Neural cell (in vitro differentiated cells): ENCODE measurements around the gene DENND2A. TPM values are rescaled to one million over a fixed set of nuclear protein-coding genes. Genes with fewer than 3 reads are reported as not detected.

Experiments
- H2AFZ ChIP-seq: fragments of 200-600, 300-800 bp; sonication (generic), shearing (Covaris generic); 2 replicates; pipeline ENCODE4 v1.6.0; 2014; ENCODE audit warnings: low read depth, mild to moderate bottlenecking, antibody characterized with exemption, low read length, moderate library complexity
- H3F3A ChIP-seq: fragments of 200-600 bp; shearing (Covaris generic); 2 replicates; pipeline ENCODE4 v1.6.1; 2016; ENCODE audit warnings: mild to moderate bottlenecking, moderate library complexity, mixed read lengths, antibody characterized with exemption, low read length; ENCODE audit not compliant: insufficient read depth, poor library complexity, severe bottlenecking
- H3K27ac ChIP-seq: fragments of 200-600, 300-800 bp; sonication (generic), shearing (Covaris generic); 2 replicates; pipeline ENCODE4 v1.5.1; 2014; ENCODE audit warnings: mild to moderate bottlenecking, low read length, moderate library complexity
- H3K27me3 ChIP-seq: fragments of 300-800, 200-600 bp; sonication (generic), shearing (Covaris generic); 2 replicates; pipeline ENCODE4 v1.6.0; 2014; ENCODE audit warnings: mild to moderate bottlenecking, low read depth, low read length, moderate library complexity; ENCODE audit not compliant: insufficient read depth
- H3K36me3 ChIP-seq: fragments of 300-800, 200-600 bp; sonication (generic), shearing (Covaris generic); 2 replicates; pipeline ENCODE4 v1.5.1; 2014; ENCODE audit warnings: mild to moderate bottlenecking, antibody characterized with exemption, low read length, moderate library complexity; ENCODE audit not compliant: insufficient read depth
- H3K4me2 ChIP-seq: fragments of 300-800, 200-600 bp; sonication (generic), shearing (Covaris generic); 2 replicates; pipeline ENCODE4 v1.6.0; 2014; ENCODE audit warnings: mild to moderate bottlenecking, low read length
- H3K4me3 ChIP-seq: fragments of 300-800, 200-600 bp; sonication (generic), shearing (Covaris generic); 2 replicates; pipeline ENCODE4 v1.5.1; 2014; ENCODE audit warnings: mild to moderate bottlenecking, low read length, moderate library complexity
- H3K79me2 ChIP-seq: fragments of 200-600 bp; shearing (Covaris generic); replicated peaks from 2 replicates; pipeline ENCODE4 v1.6.0; 2014; ENCODE audit warnings: mild to moderate bottlenecking, low read length, moderate library complexity; ENCODE audit not compliant: insufficient read depth
- H3K9ac ChIP-seq: fragments of 300-800, 200-600 bp; sonication (generic), shearing (Covaris generic); 2 replicates; pipeline ENCODE4 v1.6.1; 2016; ENCODE audit warnings: mild to moderate bottlenecking, low read length, mixed read lengths
- H3K9me2 ChIP-seq: fragments of 200-600 bp; shearing (Covaris generic); 2 replicates; pipeline ENCODE4 v1.6.1; 2016; ENCODE audit warnings: mild to moderate bottlenecking, low read length, mixed read lengths; ENCODE audit not compliant: insufficient read depth
- H3K9me3 ChIP-seq: fragments of 200-600, 300-800 bp; sonication (generic), shearing (Covaris generic); 2 replicates; pipeline ENCODE4 v1.6.1; 2016; ENCODE audit warnings: mild to moderate bottlenecking, mixed run types, low read length, moderate library complexity, mixed read lengths
- H4K20me1 ChIP-seq: fragments of 200-600 bp; shearing (Covaris generic); 2 replicates; pipeline ENCODE4 v1.6.1; 2016; ENCODE audit warnings: mild to moderate bottlenecking, mixed run types; ENCODE audit not compliant: insufficient read depth
- EP300 ChIP-seq: fragments of 450-650 bp; conservative IDR thresholded peaks from 2 replicates; pipeline ENCODE4 v1.6.1; 2014; ENCODE audit warnings: antibody characterized with exemption, mild to moderate bottlenecking, moderate library complexity; ENCODE audit not compliant: poor library complexity, severe bottlenecking
- EZH2 ChIP-seq: fragments of 200-600, 300-800 bp; shearing (Covaris generic), sonication (generic); IDR thresholded peaks from 2 replicates; pipeline ENCODE4 v1.6.1; 2014; ENCODE audit warnings: antibody characterized with exemption, low read length, borderline replicate concordance, mild to moderate bottlenecking; ENCODE audit not compliant: insufficient read depth, poor library complexity, severe bottlenecking
- MXI1 ChIP-seq: fragments of 450-650 bp; conservative IDR thresholded peaks from 2 replicates; pipeline ENCODE4 v1.6.1; 2014; ENCODE audit warnings: antibody characterized with exemption, mild to moderate bottlenecking; ENCODE audit not compliant: poor library complexity, severe bottlenecking
- POLR2AphosphoS5 ChIP-seq: IDR thresholded peaks from 2 replicates; pipeline ENCODE4 v1.6.1; 2012
- RAD21 ChIP-seq: fragments of 450-650 bp; conservative IDR thresholded peaks from 2 replicates; pipeline ENCODE4 v1.6.1; 2014; ENCODE audit warnings: antibody characterized with exemption, mild to moderate bottlenecking, moderate library complexity
- REST ChIP-seq: IDR thresholded peaks from 2 replicates; pipeline ENCODE4 v1.6.1; 2012; ENCODE audit warnings: borderline replicate concordance
- SMC3 ChIP-seq: fragments of 450-650 bp; conservative IDR thresholded peaks from 2 replicates; pipeline ENCODE4 v1.6.1; 2014; ENCODE audit warnings: antibody characterized with exemption, mild to moderate bottlenecking, moderate library complexity; ENCODE audit not compliant: poor library complexity
- TAF1 ChIP-seq: IDR thresholded peaks from 2 replicates; pipeline ENCODE4 v1.6.1; 2012; ENCODE audit warnings: low read depth
- polyA plus RNA-seq: library from polyadenylated mRNA; depleted of rRNA; stranded (reverse); fragments of >200 nt; gene quantifications from 2 replicates; pipeline ENCODE4 v1.2.3, GENCODE V29; 2014
- TF ChIP-seq, protein P1 (sequence below): fragments of 450-650 bp; IDR thresholded peaks from 2 replicates; pipeline ENCODE4 v1.5.1; 2014; ENCODE audit warnings: antibody characterized with exemption, mild to moderate bottlenecking, moderate library complexity; ENCODE audit not compliant: poor library complexity, severe bottlenecking

DENND2A gene
- polyA plus RNA-seq, 1 donor from 2014 or later = 21.7 TPM

DNA sequence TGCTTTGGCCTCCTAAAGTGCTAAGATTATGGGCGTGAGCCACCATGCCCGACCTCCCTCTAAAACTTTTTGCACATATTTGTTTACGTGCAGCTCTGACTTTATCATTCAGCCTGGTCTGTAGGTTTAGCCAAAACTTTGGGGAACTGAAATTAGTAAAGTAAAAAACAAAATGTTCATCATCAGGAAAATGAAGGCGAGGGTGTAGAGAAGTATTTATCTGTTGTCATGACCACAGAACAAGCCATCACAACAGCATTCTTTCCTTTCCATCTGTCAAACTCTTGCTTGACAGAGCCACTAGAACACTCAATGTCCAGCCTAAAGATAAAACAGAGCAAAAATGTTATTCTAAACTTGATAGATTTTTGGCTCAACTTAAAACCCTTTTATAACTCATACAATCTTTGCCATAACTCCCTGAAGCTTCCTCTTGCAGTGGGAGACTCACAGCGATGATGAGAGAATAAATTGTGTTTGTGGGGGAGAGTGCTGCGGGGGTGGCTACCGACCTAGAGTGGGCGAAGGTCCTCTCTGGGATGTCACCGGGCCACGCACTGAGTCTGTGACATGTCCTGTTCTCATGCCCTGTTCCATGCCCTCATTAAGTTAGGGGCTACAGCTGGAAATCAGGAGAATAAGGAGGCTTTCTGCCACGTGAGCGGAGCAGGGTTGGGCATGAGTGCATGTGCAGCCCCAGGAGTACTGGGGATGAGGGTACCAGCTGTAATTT is 102.7 kb downstream of the DENND2A start:
- Histone ChIP-seq H4K20me1 (no peaks in the 10 kb centered on the region), H3F3A (no peaks in the 10 kb centered on the region), H3K36me3 (no peaks in the 10 kb centered on the region), H3K27ac (no peak overlapping the region), H3K9me2 (no peaks in the 10 kb centered on the region), H3K4me2 (no peak overlapping the region), H2AFZ (no peak overlapping the region), H3K79me2 (no peaks in the 10 kb centered on the region), H3K27me3 (no peaks in the 10 kb centered on the region), H3K4me3 (no peak overlapping the region), H3K9me3 (no peaks in the 10 kb centered on the region), H3K9ac (no peak overlapping the region)
- TF ChIP-seq EZH2 = no peak
- TF ChIP-seq RAD21 = no peak
- no peak for TF ChIP-seq REST
- no peak for TF ChIP-seq POLR2AphosphoS5
- no peak for TF ChIP-seq TAF1
- TF ChIP-seq EP300 = no peak
- TF ChIP-seq SMC3 = no peak
- TF ChIP-seq, protein P1, sequence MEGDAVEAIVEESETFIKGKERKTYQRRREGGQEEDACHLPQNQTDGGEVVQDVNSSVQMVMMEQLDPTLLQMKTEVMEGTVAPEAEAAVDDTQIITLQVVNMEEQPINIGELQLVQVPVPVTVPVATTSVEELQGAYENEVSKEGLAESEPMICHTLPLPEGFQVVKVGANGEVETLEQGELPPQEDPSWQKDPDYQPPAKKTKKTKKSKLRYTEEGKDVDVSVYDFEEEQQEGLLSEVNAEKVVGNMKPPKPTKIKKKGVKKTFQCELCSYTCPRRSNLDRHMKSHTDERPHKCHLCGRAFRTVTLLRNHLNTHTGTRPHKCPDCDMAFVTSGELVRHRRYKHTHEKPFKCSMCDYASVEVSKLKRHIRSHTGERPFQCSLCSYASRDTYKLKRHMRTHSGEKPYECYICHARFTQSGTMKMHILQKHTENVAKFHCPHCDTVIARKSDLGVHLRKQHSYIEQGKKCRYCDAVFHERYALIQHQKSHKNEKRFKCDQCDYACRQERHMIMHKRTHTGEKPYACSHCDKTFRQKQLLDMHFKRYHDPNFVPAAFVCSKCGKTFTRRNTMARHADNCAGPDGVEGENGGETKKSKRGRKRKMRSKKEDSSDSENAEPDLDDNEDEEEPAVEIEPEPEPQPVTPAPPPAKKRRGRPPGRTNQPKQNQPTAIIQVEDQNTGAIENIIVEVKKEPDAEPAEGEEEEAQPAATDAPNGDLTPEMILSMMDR = no peak
- no peak for TF ChIP-seq MXI1

- no peak overlapping the region for H3K4me3 ChIP-seq
- H3K9ac ChIP-seq = no peak overlapping the region
- H3K27ac ChIP-seq = no peak overlapping the region
- H3K79me2 ChIP-seq = no peaks in the 10 kb centered on the region
- no peak overlapping the region for H2AFZ ChIP-seq
- no peak overlapping the region for H3K4me2 ChIP-seq
- no peaks in the 10 kb centered on the region for H3F3A ChIP-seq
- no peaks in the 10 kb centered on the region for H4K20me1 ChIP-seq
- H3K9me2 ChIP-seq = no peaks in the 10 kb centered on the region
- H3K9me3 ChIP-seq = no peaks in the 10 kb centered on the region
- TF ChIP-seq RAD21 (no peak), POLR2AphosphoS5 (no peak), TAF1 (no peak), EP300 (no peak)
- no peaks in the 10 kb centered on the region for H3K36me3 ChIP-seq
- no peaks in the 10 kb centered on the region for H3K27me3 ChIP-seq
Measured at GRCh38 chr7:140534743-140535142, 105.9 kb downstream of the DENND2A start.
